Stimulated activated CD4-positive, alpha-beta T cell treated with anti-CD3 and anti-CD28 coated beads, Interleukin-4, amount 100 ng/mL, for 48 hours (primary cell): ENCODE data around the gene NAALADL2.

Source experiments
- DNase-seq, 2 donors: peaks; one replicate each; pipeline ENCODE4 v3.0.0-alpha.2; 2020; ENCODE audit warnings: low read depth in 2 of 2

NAALADL2 gene

GRCh38 chr3:174884776-174885568 is 25.8 kb downstream of the NAALADL2 start:
- no peak for DNase-seq

GRCh38 chr3:174891524-174892203 is 32.5 kb downstream of the NAALADL2 start:
- no peak for DNase-seq

- DNase-seq: no peak
These were observed 47.9 kb downstream of the NAALADL2 start for GRCh38 chr3:174907027-174907426.

- DNase-seq: no peak
These were observed 48.7 kb downstream of the NAALADL2 start for GRCh38 chr3:174907628-174908407.

- no peak for DNase-seq
These were observed 72.6 kb downstream of the NAALADL2 start for GRCh38 chr3:174931473-174932353.

- DNase-seq: no peak
These were observed 77.5 kb downstream of the NAALADL2 start for GRCh38 chr3:174936590-174936989.

- no peak for DNase-seq
These were observed 78.3 kb downstream of the NAALADL2 start for GRCh38 chr3:174937478-174937877.

- DNase-seq: no peak
These were observed 79.0 kb downstream of the NAALADL2 start for GRCh38 chr3:174938102-174938501.

- DNase-seq: no peak
These were observed 81.0 kb downstream of the NAALADL2 start for GRCh38 chr3:174940151-174940550.

- DNase-seq: no peak
These were observed 86.1 kb downstream of the NAALADL2 start for GRCh38 chr3:174945276-174945675.

- DNase-seq: no peak
These were observed 86.8 kb downstream of the NAALADL2 start for GRCh38 chr3:174945951-174946350.

GRCh38 chr3:174949523-174949922 is 90.4 kb downstream of the NAALADL2 start:
- no peak for DNase-seq

GRCh38 chr3:174951034-174951433 is 91.9 kb downstream of the NAALADL2 start:
- DNase-seq: no peak

- no peak for DNase-seq
These were observed 92.4 kb downstream of the NAALADL2 start for GRCh38 chr3:174951498-174952005.

- DNase-seq: no peak
These were observed 93.9 kb downstream of the NAALADL2 start for GRCh38 chr3:174953068-174953467.

- DNase-seq: no peak
These were observed 96.4 kb downstream of the NAALADL2 start for GRCh38 chr3:174955513-174956016.

GRCh38 chr3:174957081-174957480 is 97.9 kb downstream of the NAALADL2 start:
- no peak for DNase-seq

GRCh38 chr3:174957551-174958001 is 98.4 kb downstream of the NAALADL2 start:
- DNase-seq: no peak

- DNase-seq: no peak
These were observed 99.7 kb downstream of the NAALADL2 start for GRCh38 chr3:174958671-174959328.

GRCh38 chr3:174959556-174960065 is 100.5 kb downstream of the NAALADL2 start:
- DNase-seq: no peak
